HG03064 (cell line): ENCODE results near the gene MEI4.
"Not testable (repeated sequence)": the region's sequence is repeated elsewhere in the genome, so short reads cannot be mapped to it uniquely, and the experiment has no call there.

ENCODE experiments used
- ATAC-seq: cut with Tn5 transposase; IDR thresholded peaks from one replicate; pipeline ENCODE4 v1.9.1; 2021; ENCODE audit warnings: low read depth; ENCODE audit not compliant: unreplicated experiment

MEI4 gene

GRCh38 chr6:77812304-77812703, 159.5 kb downstream of the MEI4 start:
- ATAC-seq, result no peak

GRCh38 chr6:77813090-77813489, 160.3 kb downstream of the MEI4 start:
- no peak for ATAC-seq

- no peak for ATAC-seq
Measured at GRCh38 chr6:77814119-77814518, 161.3 kb downstream of the MEI4 start.

DNA sequence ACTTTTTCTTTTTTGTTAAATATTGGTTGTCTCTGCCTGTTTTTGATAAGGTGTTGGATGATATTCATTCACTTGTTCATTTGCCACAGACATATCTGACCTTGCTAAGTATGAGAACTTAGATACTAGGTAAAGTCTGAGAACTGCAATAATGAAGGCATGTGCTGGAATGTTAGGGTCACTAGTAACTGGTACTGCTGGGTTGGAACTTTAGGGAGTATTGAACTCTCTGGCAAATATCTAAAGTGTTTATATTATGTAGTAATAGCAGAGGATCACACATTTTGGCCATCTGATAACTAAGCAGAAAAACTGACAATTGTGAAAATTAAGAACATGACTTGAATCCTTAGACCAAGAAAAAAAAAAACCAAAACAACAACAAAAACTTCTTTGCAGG, 162.7 kb downstream of the MEI4 start:
- ATAC-seq, result no peak

- no peak for ATAC-seq
Measured at GRCh38 chr6:77816766-77817270, 164.0 kb downstream of the MEI4 start.

DNA sequence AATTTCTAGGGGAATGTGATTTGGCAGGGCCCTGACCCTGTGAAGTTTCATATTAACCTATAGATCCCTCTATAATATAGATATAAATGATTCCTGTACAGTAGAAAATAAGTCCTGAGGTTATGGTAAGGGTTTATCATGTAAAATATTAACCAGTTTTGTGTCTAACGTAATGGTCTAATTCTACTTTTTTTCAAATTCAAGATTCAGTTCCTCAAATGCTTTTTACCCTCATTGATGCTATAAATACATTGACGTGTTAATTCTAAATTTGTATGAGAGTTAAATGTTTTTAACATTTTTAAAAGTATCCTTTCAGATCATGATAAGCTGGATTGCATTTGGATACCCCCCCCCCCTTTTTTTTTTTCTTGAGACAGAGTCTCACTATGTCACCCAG, 169.4 kb downstream of the MEI4 start:
- no peak for ATAC-seq

GRCh38 chr6:77825204-77825603, 172.4 kb downstream of the MEI4 start:
- no peak for ATAC-seq

GRCh38 chr6:77829736-77830135, 176.9 kb downstream of the MEI4 start:
- ATAC-seq, result no peak

- not testable (repeated sequence) for ATAC-seq
Measured at GRCh38 chr6:77833749-77834148, 180.9 kb downstream of the MEI4 start.

GRCh38 chr6:77834591-77834996, 181.8 kb downstream of the MEI4 start:
- no peak for ATAC-seq

GRCh38 chr6:77837034-77837784, 184.4 kb downstream of the MEI4 start:
- no peak for ATAC-seq

- no peak for ATAC-seq
Measured at GRCh38 chr6:77839292-77839691, 186.5 kb downstream of the MEI4 start.

- no peak for ATAC-seq
Measured at GRCh38 chr6:77844822-77845221, 192.0 kb downstream of the MEI4 start.

DNA sequence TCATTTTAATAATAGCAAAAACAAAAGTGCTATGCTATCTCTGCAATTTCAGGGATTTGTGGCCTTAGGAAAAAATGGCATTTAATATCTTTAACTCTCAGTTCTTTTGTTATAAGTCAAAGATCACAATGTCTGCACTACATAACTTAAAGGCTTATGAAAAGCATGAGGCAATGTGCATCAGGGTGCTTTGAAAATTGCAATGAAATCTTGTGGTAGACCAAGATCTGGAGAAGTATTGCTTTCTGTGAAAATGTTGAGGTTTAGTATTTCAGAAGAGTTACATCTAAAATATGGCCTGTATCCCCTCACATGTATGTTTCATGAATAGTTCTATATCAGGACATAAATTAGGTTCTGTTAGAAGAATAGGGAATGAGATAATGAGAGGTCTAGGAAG, 200.6 kb downstream of the MEI4 start:
- ATAC-seq, result no peak

DNA sequence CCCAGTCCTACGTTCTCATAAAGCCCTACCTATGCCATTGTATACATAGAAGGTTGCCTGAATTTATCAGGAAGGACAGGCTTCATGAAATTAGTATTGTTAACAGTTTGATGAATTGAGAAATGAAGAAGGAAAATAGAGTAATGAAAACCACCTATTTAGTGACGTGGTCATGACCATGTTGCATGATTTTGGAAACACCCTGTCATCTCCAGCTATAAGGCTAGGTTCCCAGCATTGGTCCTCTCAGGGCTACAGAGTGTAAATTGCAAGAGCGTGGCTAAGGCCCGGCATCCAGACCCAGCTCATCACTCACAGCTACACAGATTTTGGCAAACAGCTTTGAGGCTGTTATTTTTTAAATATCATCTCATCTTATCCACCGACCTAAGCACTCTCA, 203.6 kb downstream of the MEI4 start:
- no peak for ATAC-seq

- no peak for ATAC-seq
Measured at GRCh38 chr6:77857421-77857820, 204.6 kb downstream of the MEI4 start.

DNA sequence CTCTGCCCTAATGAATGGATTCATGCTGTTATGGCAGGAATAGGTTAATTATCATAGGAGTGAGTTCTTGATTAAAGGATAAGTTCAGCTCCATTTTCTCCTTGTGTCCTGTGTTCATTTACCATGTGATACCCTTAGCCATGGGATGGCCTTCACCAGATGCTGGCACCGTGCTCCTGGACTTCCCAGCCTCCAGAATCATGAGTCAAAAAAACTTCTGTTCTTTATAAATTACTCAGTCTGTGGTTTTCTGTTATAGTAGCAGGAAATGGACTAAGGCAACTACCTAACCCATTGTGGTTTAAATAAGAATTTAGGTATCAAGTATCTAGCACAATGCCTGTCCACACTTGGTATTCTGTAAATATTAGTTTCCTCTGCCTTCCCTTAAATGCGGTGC, 223.5 kb downstream of the MEI4 start:
- ATAC-seq, result no peak

DNA sequence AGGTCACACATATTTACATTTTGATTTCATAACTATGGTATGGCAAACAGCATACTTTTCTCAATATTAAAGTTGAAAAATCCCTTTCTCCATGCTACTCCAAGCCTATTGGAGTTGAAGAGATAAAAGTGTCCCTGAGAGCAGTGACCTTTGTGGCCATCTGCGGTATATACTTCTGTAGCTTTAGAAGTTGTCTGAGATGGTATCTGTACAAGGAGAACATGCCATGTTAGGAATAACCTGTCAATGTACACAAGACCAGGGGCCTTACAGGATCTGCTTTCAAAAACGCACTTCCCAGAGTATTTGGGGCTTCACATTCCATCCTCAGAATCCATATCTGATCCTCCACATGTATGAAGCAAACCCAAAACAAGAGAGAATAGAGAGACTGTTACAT, 226.7 kb downstream of the MEI4 start:
- no peak for ATAC-seq

DNA sequence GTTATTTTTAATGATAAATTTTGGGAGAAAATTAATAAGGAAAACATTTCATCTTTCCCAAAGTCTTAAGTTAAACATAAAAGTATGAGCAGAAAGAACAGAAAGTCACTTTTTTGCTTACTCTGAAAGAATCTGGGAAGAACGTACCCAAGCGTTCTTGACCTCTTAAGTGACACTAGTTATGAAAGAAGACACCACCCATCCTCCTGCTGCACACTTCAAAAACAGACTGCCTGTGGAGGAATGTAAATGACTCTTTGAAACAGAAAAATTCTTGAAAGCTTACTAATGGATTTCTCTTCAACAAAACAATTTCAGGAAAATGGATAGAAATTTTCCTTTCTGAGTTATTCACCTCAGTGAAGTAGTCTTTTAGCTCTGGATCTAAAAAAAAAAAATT, 227.7 kb downstream of the MEI4 start:
- ATAC-seq, result no peak

DNA sequence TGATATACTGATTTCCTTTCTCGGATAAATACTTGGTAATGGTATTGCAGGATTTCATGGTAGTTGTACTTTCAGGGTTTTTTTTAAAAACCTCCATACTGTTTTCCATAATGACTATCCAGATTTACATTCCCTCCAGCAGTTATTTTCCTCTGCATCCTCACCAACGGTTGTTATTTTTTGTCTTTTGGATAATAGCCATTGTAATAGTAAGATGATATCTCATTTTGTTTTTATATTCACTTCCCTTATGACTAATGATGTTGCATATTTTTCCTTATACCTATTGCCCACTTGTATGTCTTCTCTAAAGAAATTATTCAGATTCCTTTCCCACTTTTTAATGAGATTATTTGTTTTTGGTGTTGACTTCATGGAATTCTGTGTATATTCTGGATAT, 231.0 kb downstream of the MEI4 start:
- no peak for ATAC-seq

DNA sequence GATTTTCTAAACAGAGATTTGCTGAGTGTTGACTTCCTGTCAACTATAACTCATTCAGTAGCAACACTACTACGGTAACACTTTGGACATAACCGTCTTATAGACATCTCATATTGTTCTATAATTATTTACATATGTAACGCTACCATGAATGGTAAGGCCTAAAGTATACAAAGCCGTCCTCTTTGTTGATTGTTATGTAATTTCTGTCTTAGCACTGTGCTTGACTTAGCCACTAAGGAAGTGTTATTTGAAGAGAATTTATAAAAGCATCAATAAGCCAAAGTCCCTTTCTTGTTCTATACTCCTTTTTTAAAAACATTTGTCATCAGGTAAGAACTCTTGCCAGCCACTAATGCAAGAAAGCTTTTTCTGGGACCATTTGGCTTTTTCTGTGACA, 240.6 kb downstream of the MEI4 start:
- ATAC-seq, result no peak

DNA sequence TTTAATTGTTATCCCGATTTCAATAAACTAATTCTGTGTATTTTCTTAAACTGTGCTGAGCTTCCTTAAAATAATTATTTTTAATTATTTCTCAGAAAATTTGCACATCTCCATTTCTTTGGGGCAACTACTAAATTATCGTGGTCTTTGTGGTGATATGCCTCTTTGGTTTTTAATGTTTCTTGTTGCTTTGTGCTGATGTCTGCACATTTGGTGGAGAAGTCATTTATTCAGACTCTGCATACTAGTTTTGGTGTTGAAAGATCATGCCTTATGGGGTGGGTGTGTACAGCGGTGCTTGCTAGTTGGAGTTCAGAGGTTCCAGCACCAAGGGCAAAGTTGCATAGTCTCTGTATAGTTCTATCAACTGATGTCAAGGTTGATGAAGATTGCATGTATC, 253.2 kb downstream of the MEI4 start:
- ATAC-seq, result no peak

DNA sequence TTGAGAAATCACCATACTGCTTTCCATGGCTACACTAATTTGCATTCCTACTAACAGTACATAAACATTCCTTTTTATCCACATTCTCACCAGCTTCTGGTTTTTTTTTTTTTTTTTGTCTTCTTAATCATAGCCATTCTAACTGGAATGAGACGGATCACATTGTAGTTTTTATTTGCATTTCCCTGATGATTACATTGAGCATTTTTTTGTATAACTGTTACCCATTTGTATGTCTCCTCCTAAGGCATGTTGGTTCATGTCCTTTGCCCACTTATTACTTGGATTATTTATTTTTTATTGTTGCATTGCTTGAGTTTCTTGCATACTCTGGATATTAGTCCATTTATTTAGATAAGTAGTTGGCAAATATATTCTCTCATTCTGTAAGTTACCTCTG, 258.0 kb downstream of the MEI4 start:
- ATAC-seq, result no peak
